SK-N-SH (cell line): ENCODE measurements around the gene CACNA2D3. TPM values are rescaled to one million over a fixed set of nuclear protein-coding genes. Genes with fewer than 3 reads are reported as not detected.
A peak's percentile ranks its signal among the peaks of the same experiment; 100 is the strongest.

ENCODE experiments used
- CTCF ChIA-PET: fragments of 300-600, 350-600 bp; formaldehyde crosslinking; extraction: SDS; loops from one replicate; lab custom pipeline; 2021; lab: Yijun Ruan, JAX
- POLR2A ChIA-PET: fragments of 350-600 bp; sonication (Branson Sonifier 250); formaldehyde crosslinking; extraction: SDS; loops from one replicate; lab custom pipeline; 2020; ENCODE audit warnings: antibody characterized with exemption, inconsistent platforms; lab: Yijun Ruan, JAX
- DNase-seq: peaks from one replicate; pipeline ENCODE4 v3.0.0; 2012
- H2AFZ ChIP-seq: fragments of 200-600 bp; sonication (generic); 2 replicates; pipeline ENCODE4 v1.8.1; 2016; ENCODE audit warnings: antibody characterized with exemption, mild to moderate bottlenecking, low read depth
- H3F3A ChIP-seq: fragments of 200-600 bp; sonication (generic); replicated peaks from 2 replicates; pipeline ENCODE3; 2016; ENCODE audit warnings: antibody characterized with exemption, mild to moderate bottlenecking; ENCODE audit not compliant: insufficient read depth
- H3K27ac ChIP-seq, 2 experiments: fragments of 200-500 bp in 1 of 2; fragments of 200-600 bp in 1 of 2; sonication (Bioruptor generic) in 1 of 2; sonication (generic), shearing (Covaris generic) in 1 of 2; 2 replicates each; pipeline versions ENCODE4 v1.5.1 to v1.6.1; 2014 to 2016; ENCODE audit warnings: low read depth in 2 of 2, inconsistent platforms in 1 of 2, low read length in 1 of 2, mild to moderate bottlenecking in 1 of 2, mixed read lengths in 1 of 2
- H3K27me3 ChIP-seq: fragments of 200-600 bp; sonication (generic), shearing (Covaris generic); 2 replicates; pipeline ENCODE4 v1.6.1; 2016; ENCODE audit warnings: mixed run types; ENCODE audit not compliant: insufficient read depth
- H3K36me3 ChIP-seq, 2 experiments: fragments of 200-500 bp in 1 of 2; fragments of 200-600 bp in 1 of 2; sonication (Bioruptor generic) in 1 of 2; sonication (generic) in 1 of 2; replicated peaks in 1 of 2; 2 replicates each; pipeline versions ENCODE3 to v1.5.1; 2014 to 2016; ENCODE audit warnings: low read length in 1 of 2, mild to moderate bottlenecking in 1 of 2; ENCODE audit not compliant: insufficient read depth in 2 of 2, control insufficient read depth in 1 of 2
- H3K4me1 ChIP-seq, 2 experiments: fragments of 200-500 bp in 1 of 2; fragments of 200-600 bp in 1 of 2; sonication (Bioruptor generic) in 1 of 2; sonication (generic), shearing (Covaris generic) in 1 of 2; 2 replicates each; pipeline versions ENCODE4 v1.5.1 to v1.6.1; 2014 to 2016; ENCODE audit warnings: low read depth in 1 of 2, low read length in 1 of 2, mixed run types in 1 of 2; ENCODE audit not compliant: insufficient read depth in 2 of 2, control insufficient read depth in 1 of 2
- H3K4me2 ChIP-seq: fragments of 200-600 bp; sonication (generic), shearing (Covaris generic); 2 replicates; pipeline ENCODE4 v1.6.1; 2017; ENCODE audit warnings: mixed run types
- H3K4me3 ChIP-seq, 2 experiments: fragments of 200-500 bp in 1 of 2; fragments of 200-600 bp in 1 of 2; sonication (Bioruptor generic) in 1 of 2; sonication (generic), shearing (Covaris generic) in 1 of 2; 2 replicates each; pipeline versions ENCODE4 v1.5.1 to v1.8.1; 2014 to 2016; ENCODE audit warnings: low read depth in 2 of 2, inconsistent platforms in 1 of 2, low read length in 1 of 2, mild to moderate bottlenecking in 1 of 2, mixed read lengths in 1 of 2, moderate library complexity in 1 of 2
- H3K79me2 ChIP-seq: fragments of 200-600 bp; sonication (generic); 2 replicates; pipeline ENCODE4 v1.8.1; 2017; ENCODE audit warnings: mild to moderate bottlenecking; ENCODE audit not compliant: insufficient read depth
- H3K9ac ChIP-seq: fragments of 200-600 bp; sonication (generic); 2 replicates; pipeline ENCODE4 v1.6.1; 2017; ENCODE audit warnings: mixed run types
- H3K9me2 ChIP-seq: fragments of 200-600 bp; sonication (generic); 2 replicates; pipeline ENCODE4 v1.6.1; 2017; ENCODE audit warnings: mixed run types
- H3K9me3 ChIP-seq: fragments of 200-600 bp; sonication (generic); 2 replicates; pipeline ENCODE4 v1.6.1; 2017; ENCODE audit warnings: mixed run types, mild to moderate bottlenecking, moderate library complexity
- H4K20me1 ChIP-seq: fragments of 200-600 bp; sonication (generic); 2 replicates; pipeline ENCODE4 v1.6.1; 2017; ENCODE audit warnings: mild to moderate bottlenecking, mixed run types; ENCODE audit not compliant: insufficient read depth
- EP300 ChIP-seq, 2 experiments: IDR thresholded peaks; 2 replicates each; pipeline versions ENCODE4 v1.4.0 to v1.6.1; 2012; ENCODE audit warnings: borderline replicate concordance in 1 of 2, low read depth in 1 of 2, low read length in 1 of 2
- EZH2phosphoT487 ChIP-seq: fragments of 200-600 bp; sonication (generic); IDR thresholded peaks from 2 replicates; pipeline ENCODE4 v1.6.1; 2017; ENCODE audit warnings: low read depth, mixed run types, mild to moderate bottlenecking, antibody characterized with exemption, moderate library complexity, borderline replicate concordance
- FOXM1 ChIP-seq: IDR thresholded peaks from 2 replicates; pipeline ENCODE4 v1.4.0; 2012; ENCODE audit warnings: low read depth, mild to moderate bottlenecking
- GATA2 ChIP-seq: sonication (generic); formaldehyde crosslinking; IDR thresholded peaks from 2 replicates; pipeline ENCODE4 v1.5.0; 2020; ENCODE audit warnings: mild to moderate bottlenecking, missing genetic modification reagents
- IRF3 ChIP-seq: fragments of 150-350 bp; IDR thresholded peaks from 2 replicates; pipeline ENCODE4 v1.6.1; 2016; ENCODE audit warnings: mild to moderate bottlenecking, low read depth, low read length
- JUND ChIP-seq: IDR thresholded peaks from 2 replicates; pipeline ENCODE4 v1.4.0; 2012
- MXI1 ChIP-seq: IDR thresholded peaks from 2 replicates; pipeline ENCODE4 v1.6.1; 2012; ENCODE audit warnings: mild to moderate bottlenecking, low read depth, low read length, improper control_type of control experiment
- NFIC ChIP-seq: IDR thresholded peaks from 2 replicates; pipeline ENCODE4 v1.4.0; 2012; ENCODE audit warnings: borderline replicate concordance
- NRF1 ChIP-seq: IDR thresholded peaks from 2 replicates; pipeline ENCODE4 v1.6.1; 2012; ENCODE audit warnings: low read depth, mild to moderate bottlenecking, low read length
- RAD21 ChIP-seq: IDR thresholded peaks from 2 replicates; pipeline ENCODE4 v1.6.1; 2012; ENCODE audit warnings: mild to moderate bottlenecking, low read length
- RCOR1 ChIP-seq: fragments of 150-350 bp; IDR thresholded peaks from 2 replicates; pipeline ENCODE4 v1.6.1; 2017; ENCODE audit warnings: antibody characterized with exemption, low read length
- WGBS: methylation state at CpG from one replicate; pipeline ENCODE4 v1.1.6; 2017; ENCODE audit warnings: low lambda C conversion rate; 5-methylcytosine and 5-hydroxymethylcytosine counted together
- polyA plus RNA-seq, 3 experiments: library from polyadenylated mRNA; depleted of rRNA; stranded (reverse); fragments of >200 nt; gene quantifications; 2 replicates each; pipeline ENCODE4 v1.2.3, GENCODE V29; 2012

The CACNA2D3 gene
- polyA plus RNA-seq, 1 of the 3 experiments (the other 2 are of a cell fraction) = 0.15 TPM

DNA sequence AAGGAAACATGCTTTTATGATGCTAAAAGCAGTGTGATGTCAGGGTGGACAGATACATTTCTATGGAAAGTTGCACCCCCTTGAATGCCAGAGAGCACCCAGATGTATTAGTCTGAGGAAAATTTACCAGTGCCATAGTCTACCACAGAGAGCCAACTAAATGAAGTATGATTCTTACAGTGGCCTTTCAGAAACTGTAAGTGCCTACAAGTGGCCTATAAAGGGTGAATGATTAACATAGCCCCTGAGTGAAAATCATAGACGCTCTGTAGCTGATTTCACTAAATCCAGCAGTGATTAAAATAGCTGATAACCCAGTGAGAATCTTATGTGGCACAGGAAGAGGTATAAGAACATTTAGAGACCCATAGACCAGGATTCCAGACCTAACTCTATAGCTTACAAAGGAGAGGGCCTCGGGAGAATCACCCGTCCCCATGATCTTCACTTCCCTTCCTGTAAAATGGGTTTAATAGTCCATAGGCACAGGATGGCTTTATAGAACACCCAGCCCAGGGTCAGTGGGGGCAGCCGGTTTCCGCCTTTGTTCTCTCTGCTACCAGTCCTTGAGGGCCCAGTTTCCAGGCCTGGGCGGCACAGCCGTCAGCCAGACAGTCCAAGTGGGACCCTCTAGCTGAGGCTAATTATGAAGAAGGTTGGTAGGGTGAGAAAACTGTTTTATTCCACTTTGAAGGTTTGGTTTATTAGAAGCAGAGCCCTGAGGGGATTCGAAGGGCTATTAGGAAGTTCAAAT is 35.5 kb upstream of the CACNA2D3 start:
- Histone ChIP-seq H3F3A (no peaks in the 10 kb centered on the region), H3K27me3 (no peaks in the 10 kb centered on the region), H3K4me1 (no peaks in the 10 kb centered on the region), H3K79me2 (no peaks in the 10 kb centered on the region), H3K9me3 (peaks cover 4% of the 10 kb centered on the region; the same call in 1 of the 2 replicates), H3K4me2 (no peak overlapping the region), H3K9me2 (no peaks in the 10 kb centered on the region), H3K4me3 (no peak overlapping the region), H3K36me3 (no peaks in the 10 kb centered on the region), H4K20me1 (no peaks in the 10 kb centered on the region), H3K9ac (no peak overlapping the region), H3K27ac (no peak overlapping the region), H2AFZ (no peak overlapping the region)
- DNase-seq = no peak
- TF ChIP-seq MXI1 (no peak), GATA2 (no peak), JUND (no peak), RCOR1 (no peak), EP300 (IDR thresholded peaks at IDR 0.05; ENCODE audit: borderline replicate concordance in 1 of 2, low read depth in 1 of 2, low read length in 1 of 2) (no peak), EZH2phosphoT487 (no peak), IRF3 (no peak), NFIC (no peak)
- POLR2A ChIA-PET = no interaction called here
- 51% methylated on average over 8 of the region's 8 CpGs for WGBS
- CTCF ChIA-PET = no interaction called here

- Histone ChIP-seq H3K27ac (no peak overlapping the region), H3K9ac (no peak overlapping the region), H3K9me2 (no peaks in the 10 kb centered on the region), H2AFZ (no peak overlapping the region), H3K36me3 (no peaks in the 10 kb centered on the region), H3K27me3 (no peaks in the 10 kb centered on the region), H3F3A (no peaks in the 10 kb centered on the region), H3K4me2 (no peak overlapping the region), H3K4me3 (no peak overlapping the region), H3K4me1 (no peaks in the 10 kb centered on the region), H3K79me2 (no peaks in the 10 kb centered on the region), H4K20me1 (no peaks in the 10 kb centered on the region), H3K9me3 (peaks cover 4% of the 10 kb centered on the region; the same call in 1 of the 2 replicates)
- peak; percentile 30 for DNase-seq
- 56% methylated on average over 14 of the region's 54 CpGs for WGBS
- no peak for TF ChIP-seq RAD21
- no peak for TF ChIP-seq NRF1
- TF ChIP-seq FOXM1 = no peak
- POLR2A ChIA-PET = no interaction called here
- CTCF ChIA-PET = interaction anchor here (1.6 kb wide), 1 partner anchor 59 kb away, joined by 3 read pairs; no protein-coding TSS in a partner anchor
Observed at GRCh38 chr3:54087581-54088410, 34.6 kb upstream of the CACNA2D3 start.
